ENCODE measurements around the gene SULT4A1.

SULT4A1 gene

DNA sequence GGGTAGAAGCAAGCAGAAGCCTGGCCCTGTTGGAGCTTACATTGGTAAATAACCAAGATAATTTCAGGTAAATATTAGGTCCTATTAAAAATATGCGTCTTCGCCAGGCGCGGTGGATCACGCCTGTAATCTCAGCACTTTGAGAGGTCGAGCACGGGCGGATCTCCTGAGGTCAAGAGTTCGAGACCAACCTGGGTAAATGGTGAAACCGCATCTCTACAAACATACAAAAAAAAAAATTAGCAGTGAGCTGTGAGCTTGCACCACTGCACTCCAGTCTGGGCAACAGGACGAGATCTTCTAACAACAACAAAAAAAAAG, 529 bp upstream of the SULT4A1 start:
- H3K27ac ChIP-seq, result no peak overlapping the region
- TF ChIP-seq, protein P1, sequence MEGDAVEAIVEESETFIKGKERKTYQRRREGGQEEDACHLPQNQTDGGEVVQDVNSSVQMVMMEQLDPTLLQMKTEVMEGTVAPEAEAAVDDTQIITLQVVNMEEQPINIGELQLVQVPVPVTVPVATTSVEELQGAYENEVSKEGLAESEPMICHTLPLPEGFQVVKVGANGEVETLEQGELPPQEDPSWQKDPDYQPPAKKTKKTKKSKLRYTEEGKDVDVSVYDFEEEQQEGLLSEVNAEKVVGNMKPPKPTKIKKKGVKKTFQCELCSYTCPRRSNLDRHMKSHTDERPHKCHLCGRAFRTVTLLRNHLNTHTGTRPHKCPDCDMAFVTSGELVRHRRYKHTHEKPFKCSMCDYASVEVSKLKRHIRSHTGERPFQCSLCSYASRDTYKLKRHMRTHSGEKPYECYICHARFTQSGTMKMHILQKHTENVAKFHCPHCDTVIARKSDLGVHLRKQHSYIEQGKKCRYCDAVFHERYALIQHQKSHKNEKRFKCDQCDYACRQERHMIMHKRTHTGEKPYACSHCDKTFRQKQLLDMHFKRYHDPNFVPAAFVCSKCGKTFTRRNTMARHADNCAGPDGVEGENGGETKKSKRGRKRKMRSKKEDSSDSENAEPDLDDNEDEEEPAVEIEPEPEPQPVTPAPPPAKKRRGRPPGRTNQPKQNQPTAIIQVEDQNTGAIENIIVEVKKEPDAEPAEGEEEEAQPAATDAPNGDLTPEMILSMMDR (conservative IDR thresholded peaks at IDR 0.05; ENCODE audit: low read depth), result no peak
- CTCF ChIA-PET, result interaction anchor here (0.6 kb wide), 1 partner anchor 21 kb away, joined by 3 read pairs; no protein-coding TSS in a partner anchor
- no peak for DNase-seq (ENCODE audit: low spot score)
- POLR2A ChIA-PET (ENCODE audit: low non-redundant PET), result no interaction called here

DNA sequence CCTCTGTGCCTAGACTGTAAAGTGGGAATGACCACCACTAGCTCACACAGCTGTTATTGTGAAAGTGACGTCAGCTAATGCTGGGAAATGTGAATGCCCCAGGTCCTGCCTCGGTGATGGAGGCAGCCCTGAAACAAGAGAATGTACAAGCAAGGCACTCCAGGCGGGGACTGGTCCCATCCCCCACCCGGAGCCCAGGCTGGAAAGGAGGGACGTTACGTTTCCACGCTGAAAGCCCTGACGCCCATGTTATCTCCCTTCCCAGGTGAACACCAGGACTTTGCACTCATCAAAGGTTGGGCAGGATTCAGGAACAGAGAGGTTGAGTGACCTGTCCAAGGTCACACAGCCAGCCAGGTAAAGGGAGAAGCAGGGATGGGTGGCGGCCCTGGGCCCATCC, 784 bp downstream of the SULT4A1 start:
- TF ChIP-seq, protein P1 (conservative IDR thresholded peaks at IDR 0.05; ENCODE audit: low read depth), result no peak
- POLR2A ChIA-PET (ENCODE audit: low non-redundant PET), result no interaction called here
- CTCF ChIA-PET, result no interaction called here
- no peak for DNase-seq (ENCODE audit: low spot score)
- peak overlapping the region; percentile 29 for H3K27ac ChIP-seq

DNA sequence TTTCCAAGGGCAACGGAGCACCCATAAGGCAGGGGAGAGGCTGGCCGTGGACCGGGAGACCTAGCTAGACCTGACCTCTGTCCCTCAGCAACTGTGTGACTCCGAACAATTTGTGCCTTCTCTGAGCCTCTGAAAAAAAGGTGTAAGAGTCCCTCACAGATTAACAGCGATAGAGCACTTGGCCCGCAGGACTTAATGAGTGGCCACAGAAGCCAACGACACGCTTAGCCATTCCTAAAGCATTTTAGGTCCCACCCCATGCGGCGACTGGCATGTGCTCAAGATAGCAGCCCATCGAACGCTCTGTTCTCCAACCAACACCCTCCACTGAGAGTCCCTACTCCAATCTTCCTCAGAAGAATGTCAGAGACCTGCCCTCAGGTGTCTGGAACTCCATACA, 1.5 kb downstream of the SULT4A1 start:
- POLR2A ChIA-PET (ENCODE audit: low non-redundant PET), result no interaction called here

DNA sequence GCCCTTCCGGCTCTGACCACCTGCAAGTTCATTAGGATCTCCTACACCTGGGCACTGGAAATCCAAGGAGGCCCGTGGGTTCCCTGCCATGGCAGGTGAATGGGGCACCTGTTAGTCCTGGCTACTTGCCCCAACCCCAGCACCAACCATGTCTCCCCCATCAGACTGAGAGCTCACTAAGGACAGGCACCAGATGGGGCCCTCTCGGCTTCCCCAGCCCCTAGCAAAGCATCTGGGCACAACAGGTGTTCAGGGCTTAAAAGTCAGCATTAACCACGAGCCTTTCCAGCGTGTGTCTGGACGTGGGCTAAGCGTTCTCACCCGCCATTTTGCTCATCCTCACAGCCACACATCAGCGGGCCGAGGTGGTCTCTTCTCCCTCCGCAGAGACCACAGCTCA, 2.2 kb downstream of the SULT4A1 start:
- CTCF ChIA-PET, result no interaction called here
- POLR2A ChIA-PET (ENCODE audit: low non-redundant PET), result no interaction called here
- TF ChIP-seq, protein P1 (conservative IDR thresholded peaks at IDR 0.05; ENCODE audit: low read depth), result no peak
- H3K27ac ChIP-seq, result no peak overlapping the region
- DNase-seq (ENCODE audit: low spot score), result no peak

More for the DNA sequence above, 1.5 kb downstream of the SULT4A1 start:
- CTCF ChIA-PET, result no interaction called here
- no peak for DNase-seq (ENCODE audit: low spot score)
- TF ChIP-seq, protein P1 (conservative IDR thresholded peaks at IDR 0.05; ENCODE audit: low read depth), result no peak
- peak overlapping the region; percentile 29 for H3K27ac ChIP-seq

DNA sequence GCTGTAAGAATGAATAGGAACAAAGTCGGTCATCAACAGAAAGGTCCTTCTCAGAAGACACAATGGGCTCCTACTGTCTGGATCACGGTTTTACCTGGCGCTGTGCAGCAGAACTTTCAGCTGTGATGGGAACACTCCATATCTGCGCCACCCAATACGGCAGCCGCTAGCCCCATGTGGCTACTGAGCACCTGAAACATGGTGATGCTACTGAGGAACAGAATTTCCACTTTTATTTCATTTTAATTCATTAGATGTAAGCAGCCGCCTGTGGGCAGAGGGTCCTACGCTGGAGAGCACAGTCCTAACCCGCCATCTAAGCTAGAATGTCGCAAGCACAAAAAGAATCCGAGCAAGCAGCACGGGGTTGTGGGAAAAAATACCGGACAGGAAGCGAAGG, 2.7 kb downstream of the SULT4A1 start:
- POLR2A ChIA-PET (ENCODE audit: low non-redundant PET), result no interaction called here
- TF ChIP-seq, protein P1 (conservative IDR thresholded peaks at IDR 0.05; ENCODE audit: low read depth), result no peak
- no peak overlapping the region for H3K27ac ChIP-seq
- CTCF ChIA-PET, result interaction anchor here (0.6 kb wide), 1 partner anchor 811 kb away, joined by 3 read pairs; no protein-coding TSS in a partner anchor
- no peak for DNase-seq (ENCODE audit: low spot score)

DNA sequence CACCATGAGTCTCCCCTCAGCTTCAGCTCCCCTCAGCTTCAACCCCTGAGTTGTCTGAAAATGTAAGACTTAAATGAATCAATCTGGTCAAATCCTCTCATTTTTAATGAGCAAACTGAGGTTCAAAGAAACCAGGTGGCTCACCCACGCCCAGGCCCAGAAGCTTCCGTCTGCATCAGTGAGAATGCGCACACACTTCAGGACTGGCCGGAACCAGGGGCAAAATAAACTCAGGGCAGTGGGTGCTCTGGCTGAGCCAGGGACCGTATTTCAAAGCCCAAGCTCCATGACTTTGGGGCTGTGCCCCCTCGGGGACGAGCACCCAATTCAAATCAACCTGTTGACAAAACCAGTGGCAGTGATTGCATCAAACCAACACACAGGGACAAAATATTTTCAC, 3.1 kb downstream of the SULT4A1 start:
- CTCF ChIA-PET, result interaction anchor here (0.5 to 0.6 kb wide), 2 partner anchors 157 to 811 kb away, joined by 3 read pairs; no protein-coding TSS in a partner anchor
- no peak overlapping the region for H3K27ac ChIP-seq
- no peak for DNase-seq (ENCODE audit: low spot score)
- POLR2A ChIA-PET (ENCODE audit: low non-redundant PET), result no interaction called here
- TF ChIP-seq, protein P1 (conservative IDR thresholded peaks at IDR 0.05; ENCODE audit: low read depth), result no peak
